ENCODE results near the gene TULP1.

The TULP1 gene

DNA sequence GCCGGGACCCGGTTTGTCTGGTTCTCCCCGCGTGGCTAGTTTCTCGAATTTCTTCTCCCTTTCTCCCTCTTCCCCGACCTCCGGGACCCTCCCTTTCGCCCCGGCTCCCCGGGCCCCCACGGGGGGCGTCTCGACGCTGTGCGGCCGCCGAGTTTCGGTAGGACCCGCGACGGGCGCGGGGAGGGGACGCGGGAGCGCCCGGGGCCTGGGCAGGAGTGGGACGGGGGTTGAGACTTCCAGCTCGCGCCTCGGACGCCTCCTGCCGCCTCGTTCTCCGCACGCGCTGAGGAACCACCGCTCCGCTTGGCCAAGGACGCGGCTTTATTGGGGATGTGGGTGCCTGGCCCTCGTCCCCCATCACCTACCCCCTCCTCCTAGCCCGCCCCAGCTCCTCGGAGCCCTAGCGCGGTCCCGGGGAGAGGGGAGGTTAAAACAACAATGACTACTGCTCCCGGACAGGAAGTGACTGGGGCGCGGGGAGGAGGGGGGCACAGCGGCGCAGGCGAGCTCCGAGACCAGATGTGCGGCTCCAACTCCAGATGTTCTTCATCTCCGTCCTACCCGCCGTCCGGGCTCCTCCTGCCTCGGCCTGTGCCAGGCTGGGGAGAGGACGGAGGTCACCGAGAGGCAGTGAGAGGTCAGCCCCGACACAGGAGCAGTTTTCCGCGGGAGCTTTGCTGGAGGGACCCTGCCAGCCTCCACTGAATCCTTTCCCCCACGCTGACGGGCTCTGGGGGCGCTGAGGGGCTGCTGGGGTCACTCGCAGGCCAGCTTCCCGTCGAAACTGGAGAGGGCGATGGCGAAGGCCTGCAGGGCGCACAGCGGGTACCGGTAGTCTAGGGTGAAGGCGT, 14.9 kb downstream of the TULP1 start:
- ChIA-PET POLR2A (interaction anchor here (1.1 to 3.9 kb wide), 7 partner anchors 9 to 29 kb away, joined by 3 to 22 read pairs (median 5); partner anchors contain the start of gene RPL10A), CTCF (interaction anchor here (0.9 to 2.1 kb wide), 8 partner anchors 10 to 239 kb away, joined by 3 to 7 read pairs (median 4); partner anchors contain the start of genes ARMC12 and RPL10A)
- no peak for DNase-seq (ENCODE audit: low read depth, low spot score)
- H3K4me3 ChIP-seq (ENCODE audit: low read depth, low read length), result peak overlapping the region; percentile 77
- TF ChIP-seq, protein P1, sequence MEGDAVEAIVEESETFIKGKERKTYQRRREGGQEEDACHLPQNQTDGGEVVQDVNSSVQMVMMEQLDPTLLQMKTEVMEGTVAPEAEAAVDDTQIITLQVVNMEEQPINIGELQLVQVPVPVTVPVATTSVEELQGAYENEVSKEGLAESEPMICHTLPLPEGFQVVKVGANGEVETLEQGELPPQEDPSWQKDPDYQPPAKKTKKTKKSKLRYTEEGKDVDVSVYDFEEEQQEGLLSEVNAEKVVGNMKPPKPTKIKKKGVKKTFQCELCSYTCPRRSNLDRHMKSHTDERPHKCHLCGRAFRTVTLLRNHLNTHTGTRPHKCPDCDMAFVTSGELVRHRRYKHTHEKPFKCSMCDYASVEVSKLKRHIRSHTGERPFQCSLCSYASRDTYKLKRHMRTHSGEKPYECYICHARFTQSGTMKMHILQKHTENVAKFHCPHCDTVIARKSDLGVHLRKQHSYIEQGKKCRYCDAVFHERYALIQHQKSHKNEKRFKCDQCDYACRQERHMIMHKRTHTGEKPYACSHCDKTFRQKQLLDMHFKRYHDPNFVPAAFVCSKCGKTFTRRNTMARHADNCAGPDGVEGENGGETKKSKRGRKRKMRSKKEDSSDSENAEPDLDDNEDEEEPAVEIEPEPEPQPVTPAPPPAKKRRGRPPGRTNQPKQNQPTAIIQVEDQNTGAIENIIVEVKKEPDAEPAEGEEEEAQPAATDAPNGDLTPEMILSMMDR (IDR thresholded peaks at IDR 0.05; ENCODE audit: insufficient read depth, low read length, missing control alignments), result no peak

DNA sequence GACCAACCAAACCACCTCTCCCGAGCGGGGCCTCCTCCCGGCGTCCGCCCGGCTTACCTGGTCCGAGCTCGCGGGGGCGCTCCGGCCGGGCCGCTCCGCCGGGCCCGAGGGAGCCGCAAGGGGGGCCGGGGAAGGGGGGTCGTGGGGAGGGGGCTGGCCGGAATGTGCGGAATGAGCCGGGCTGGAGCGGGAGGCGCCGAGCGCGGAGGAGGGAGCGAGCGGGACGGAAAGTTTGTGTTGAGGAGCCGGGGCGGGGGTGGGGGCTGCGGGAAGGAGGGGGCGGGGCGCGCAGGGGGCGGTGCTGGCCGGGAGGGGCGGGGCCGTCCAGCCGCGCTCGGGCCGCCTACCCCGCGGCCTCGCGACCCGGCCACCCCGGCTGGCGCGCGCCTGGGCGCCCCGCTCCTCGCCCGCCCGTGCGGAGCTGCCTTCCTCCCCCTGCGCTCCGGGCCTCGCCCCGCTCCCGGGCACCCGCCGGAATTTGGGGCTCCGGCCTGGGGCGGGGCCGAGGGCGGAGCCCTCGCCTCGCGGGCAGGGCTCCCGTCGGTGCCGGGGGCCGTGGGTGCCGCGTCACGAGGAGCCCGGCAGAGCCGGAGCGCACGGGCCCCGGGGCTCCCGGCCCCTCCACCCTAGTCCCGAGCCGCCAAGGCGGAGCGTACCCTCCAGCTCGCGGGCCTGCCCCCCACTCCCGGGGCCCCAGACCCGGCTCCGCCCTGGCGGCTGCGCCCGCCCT, 15.7 kb downstream of the TULP1 start, which contains the start of gene TEAD3:
Gene TEAD3 (minus strand): TSS at position 239 of the 730 bp plus-strand sequence.
- POLR2A ChIA-PET, result interaction anchor here (1.1 to 3.9 kb wide), 6 partner anchors 8 to 28 kb away, joined by 3 to 22 read pairs (median 6); partner anchors contain the start of gene RPL10A
- CTCF ChIA-PET, result interaction anchor here (0.9 to 2.1 kb wide), 7 partner anchors 10 to 55 kb away, joined by 3 to 7 read pairs (median 4); partner anchors contain the start of gene RPL10A
- peak within 1 kb of the TSS; percentile 77 for H3K4me3 ChIP-seq (ENCODE audit: low read depth, low read length)
- DNase-seq (ENCODE audit: low read depth, low spot score), result no peak
- TF ChIP-seq, protein P1 (IDR thresholded peaks at IDR 0.05; ENCODE audit: insufficient read depth, low read length, missing control alignments), result peak; percentile 13

DNA sequence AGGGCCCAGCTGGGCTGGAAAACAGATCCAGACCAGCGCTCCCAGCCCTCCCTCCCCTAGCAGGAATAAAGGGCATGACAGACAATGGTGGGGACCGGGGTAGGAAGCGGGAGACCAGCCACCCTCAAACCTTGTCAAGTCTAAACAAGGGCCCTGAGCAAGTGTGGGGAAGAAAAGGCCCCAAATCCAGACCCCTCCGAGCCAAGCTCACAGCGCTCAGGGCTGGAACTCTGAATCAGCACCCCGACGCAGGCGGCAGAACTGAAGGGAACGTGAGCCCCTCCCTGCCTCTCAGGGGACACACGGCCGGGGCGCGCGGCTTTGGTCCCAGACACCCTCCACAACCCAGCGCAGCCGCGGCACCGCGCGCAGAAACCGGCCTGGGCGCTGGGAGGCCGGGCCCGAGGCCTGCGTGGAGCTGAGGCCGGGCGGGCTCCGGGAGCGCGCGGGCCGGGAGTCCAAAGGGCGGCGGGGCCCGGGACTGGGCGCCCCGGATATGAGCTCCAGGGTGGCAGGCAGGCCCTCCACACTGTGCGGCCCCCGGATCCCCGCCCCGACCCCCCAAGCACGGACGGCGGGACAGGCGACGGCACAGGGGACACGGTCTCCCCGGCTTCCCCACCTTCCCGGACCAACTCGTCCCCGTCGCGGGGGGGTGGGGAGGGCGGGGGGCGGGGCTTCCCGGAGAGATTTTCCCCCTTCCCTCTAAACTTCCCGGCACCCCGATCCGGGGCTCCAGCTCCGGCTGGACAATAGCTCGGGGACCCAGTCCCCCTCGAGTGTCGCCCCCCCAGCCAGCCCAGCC, 16.5 kb downstream of the TULP1 start:
- ChIA-PET CTCF (interaction anchor here (0.9 to 2.1 kb wide), 5 partner anchors 16 to 56 kb away, joined by 3 to 5 read pairs (median 4); partner anchors contain the start of gene RPL10A), POLR2A (interaction anchor here (0.8 to 3.9 kb wide), 4 partner anchors 23 to 28 kb away, joined by 3 to 22 read pairs (median 9); partner anchors contain the start of gene RPL10A)
- H3K4me3 ChIP-seq (ENCODE audit: low read depth, low read length), result peak overlapping the region; percentile 77
- DNase-seq (ENCODE audit: low read depth, low spot score), result no peak
- TF ChIP-seq, protein P1 (IDR thresholded peaks at IDR 0.05; ENCODE audit: insufficient read depth, low read length, missing control alignments), result no peak

DNA sequence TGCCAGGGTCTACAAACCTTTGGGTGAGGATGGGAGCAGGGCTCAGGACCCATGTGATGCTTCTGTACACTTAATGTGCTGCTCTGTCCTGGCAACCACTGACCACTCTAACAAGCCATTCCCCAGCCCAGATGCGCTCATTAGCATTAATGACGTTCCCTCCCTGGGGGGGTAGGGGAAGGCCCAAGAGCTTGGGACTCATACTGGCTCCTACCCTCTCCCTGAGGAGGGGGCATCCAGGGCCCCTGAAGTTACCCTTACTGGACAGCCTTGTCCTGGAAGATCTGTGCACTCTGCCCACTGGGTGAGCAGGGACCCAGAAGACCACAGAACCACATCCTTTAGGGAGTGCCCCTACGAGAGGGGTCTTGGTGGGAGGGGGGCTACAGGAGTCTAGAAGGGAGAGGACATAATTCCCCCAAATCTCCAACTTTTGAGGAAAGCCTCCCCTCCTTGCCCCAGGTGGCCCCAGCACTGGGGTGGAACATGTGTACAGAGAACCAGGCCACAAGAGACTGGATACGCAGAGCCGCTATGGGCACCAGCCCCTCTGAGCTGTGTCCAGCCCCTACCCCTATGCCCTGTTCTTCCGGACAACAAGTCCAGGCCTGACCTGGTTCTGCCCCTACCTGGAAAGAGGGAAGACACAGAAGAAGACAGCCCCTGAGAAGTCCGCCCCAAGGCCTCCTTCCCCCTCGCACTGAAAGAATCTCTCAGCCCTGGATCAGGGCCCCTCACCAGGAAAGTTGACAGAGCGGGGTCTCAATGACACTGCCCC, 17.2 kb downstream of the TULP1 start:
- DNase-seq (ENCODE audit: low read depth, low spot score), result no peak
- CTCF ChIA-PET, result interaction anchor here (1.7 kb wide), 1 partner anchor 28 kb away, joined by 4 read pairs; no protein-coding TSS in a partner anchor
- H3K4me3 ChIP-seq (ENCODE audit: low read depth, low read length), result peak overlapping the region; percentile 77
- POLR2A ChIA-PET, result interaction anchor here (0.8 to 3.9 kb wide), 3 partner anchors 23 to 24 kb away, joined by 3 to 22 read pairs (median 6); no protein-coding TSS in a partner anchor
- TF ChIP-seq, protein P1 (IDR thresholded peaks at IDR 0.05; ENCODE audit: insufficient read depth, low read length, missing control alignments), result no peak

DNA sequence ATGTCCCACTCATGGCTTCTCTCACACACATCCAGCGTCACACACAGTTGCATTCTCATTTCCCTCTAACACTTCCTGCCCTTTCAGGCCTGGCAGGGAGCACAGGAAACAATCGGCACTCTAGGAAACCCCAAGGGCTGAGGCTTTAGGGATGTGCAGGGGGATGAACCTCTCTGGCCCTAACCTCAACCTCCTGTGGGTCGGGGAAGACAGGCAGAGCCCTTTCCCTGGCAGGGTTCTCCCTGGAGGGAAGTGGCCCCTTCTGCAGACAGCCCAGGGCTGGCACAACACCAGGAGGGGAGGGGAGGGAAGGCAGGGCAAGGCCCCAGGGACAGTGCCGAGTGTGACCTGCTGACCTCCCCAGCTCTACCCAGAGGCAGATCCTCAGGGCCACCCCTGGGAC, 18.5 kb downstream of the TULP1 start:
- H3K4me3 ChIP-seq (ENCODE audit: low read depth, low read length), result peak overlapping the region; percentile 77
- CTCF ChIA-PET, result no interaction called here
- TF ChIP-seq, protein P1 (IDR thresholded peaks at IDR 0.05; ENCODE audit: insufficient read depth, low read length, missing control alignments), result no peak
- no peak for DNase-seq (ENCODE audit: low read depth, low spot score)
- POLR2A ChIA-PET, result interaction anchor here (0.6 to 1.5 kb wide), 2 partner anchors 20 to 21 kb away, joined by 3 read pairs; no protein-coding TSS in a partner anchor
